Activated CD4-positive, alpha-beta T cell treated with anti-CD3 and anti-CD28 coated beads for 36 hours (primary cell): ENCODE data around the gene DBF4. TPM values are rescaled to one million over a fixed set of nuclear protein-coding genes. Genes with fewer than 3 reads are reported as not detected.
"Not testable (repeated sequence)": the region's sequence is repeated elsewhere in the genome, so short reads cannot be mapped to it uniquely, and the experiment has no call there.

Source experiments
- ATAC-seq: fragments of 200-7000 bp; cut with Tn5 transposase; one replicate; pipeline ENCODE4 v1.10.0; 2021; ENCODE audit warnings: mild to moderate bottlenecking, moderate library complexity
- CTCF ChIA-PET: fragments of 350-600 bp; sonication (Branson Sonifier 250); formaldehyde crosslinking; loops from one replicate; lab custom pipeline; 2021; ENCODE audit warnings: antibody characterized with exemption; lab: Charles Lee
- POLR2A ChIA-PET: fragments of 350-600 bp; sonication (Branson Sonifier 250); formaldehyde crosslinking; loops from one replicate; lab custom pipeline; 2021; ENCODE audit warnings: antibody characterized with exemption, inconsistent platforms; lab: Charles Lee
- DNase-seq: peaks from one replicate; pipeline ENCODE4 v3.0.0-alpha.2; 2020
- H3K27ac Mint-ChIP-seq: one replicate; pipeline ENCODE4 v1.8.0; 2021; ENCODE audit warnings: mixed read lengths
- H3K27me3 Mint-ChIP-seq: one replicate; pipeline ENCODE4 v1.8.0; 2021; ENCODE audit warnings: mixed read lengths
- H3K36me3 Mint-ChIP-seq: one replicate; pipeline ENCODE4 v1.8.0; 2021; ENCODE audit warnings: low read depth, mixed read lengths
- H3K4me1 Mint-ChIP-seq: one replicate; pipeline ENCODE4 v1.8.0; 2021; ENCODE audit warnings: mixed read lengths
- H3K4me3 Mint-ChIP-seq: one replicate; pipeline ENCODE4 v1.8.0; 2021; ENCODE audit warnings: mild to moderate bottlenecking, moderate library complexity, mixed read lengths
- H3K9me3 Mint-ChIP-seq: one replicate; pipeline ENCODE4 v1.8.0; 2021; ENCODE audit warnings: low read depth, mixed read lengths
- intact Hi-C, 2 experiments: fragments of 100-400 bp; cut with DNase I in 1 of 2; cut with micrococcal nuclease in 1 of 2; formaldehyde crosslinking; loops; one replicate each; pipeline versions ENCODE4 v1.14.2 to v1.15.1; 2022 to 2024; cut with DNase I, micrococcal nuclease
- total RNA-seq, 2 experiments: library from RNA; stranded (reverse); gene quantifications; one replicate each; pipeline ENCODE4 v1.2.3, GENCODE V29; 2021

The DBF4 gene
- total RNA-seq, 2 experiments from 2014 or later: 68.6 to 86.4 TPM

DNA sequence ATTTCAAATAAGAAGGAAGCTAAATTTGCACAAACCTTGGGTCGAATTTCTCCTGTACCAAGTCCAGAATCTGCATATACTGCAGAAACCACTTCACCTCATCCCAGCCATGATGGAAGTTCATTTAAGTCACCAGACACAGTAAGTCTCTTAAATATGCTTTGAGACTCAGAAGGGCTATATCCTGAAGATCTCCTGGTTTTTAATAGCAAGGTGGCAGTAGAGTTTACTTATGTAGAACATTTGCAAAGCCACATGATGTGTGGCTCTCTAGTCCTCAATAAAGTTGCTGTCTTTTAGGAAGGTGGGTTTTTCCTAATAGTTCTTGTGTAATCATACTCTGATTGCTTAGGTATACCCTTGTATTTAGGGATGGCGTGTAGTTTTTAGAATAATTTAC, 8.7 kb downstream of the DBF4 start:
- intact Hi-C loops: loop anchor here in 1 of 2 experiments (5.0 kb wide), 1 partner anchor 468 kb away; no protein-coding TSS in a partner anchor
- ATAC-seq: no peak

DNA sequence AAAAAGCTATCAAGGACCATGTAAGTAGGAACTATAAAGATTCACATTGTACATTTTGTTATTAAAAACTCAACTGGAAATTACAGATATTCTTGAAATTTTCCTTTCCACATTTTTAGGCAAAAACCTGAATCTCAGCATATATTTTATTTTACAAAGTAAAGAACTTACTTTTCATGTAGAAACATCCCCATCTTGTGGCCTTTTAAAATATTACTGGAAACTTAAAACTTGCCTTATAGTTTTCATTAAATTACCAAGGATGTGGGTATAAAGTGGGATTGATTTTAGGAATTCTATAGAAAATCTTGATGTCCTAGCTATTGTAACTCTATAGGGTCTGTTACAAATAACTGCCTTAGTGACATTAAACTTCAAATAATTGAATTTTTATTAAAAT, 10.6 kb downstream of the DBF4 start:
- ChIA-PET POLR2A (no interaction called here), CTCF (interaction anchor here (0.6 to 3.7 kb wide), 22 partner anchors 9 to 471 kb away, joined by 3 to 14 read pairs (median 4); partner anchors contain the start of genes DBF4, RUNDC3B and SLC25A40)
- Mint-ChIP-seq H3K36me3 (peaks cover 44% of the 10 kb centered on the region), H3K27ac (no peak overlapping the region), H3K27me3 (no peaks in the 10 kb centered on the region), H3K9me3 (no peaks in the 10 kb centered on the region), H3K4me1 (peaks cover 6% of the 10 kb centered on the region), H3K4me3 (no peak overlapping the region)
- DNase-seq: no peak
- no peak for ATAC-seq
- intact Hi-C loops: loop anchor here (1.0 to 5.0 kb wide), 4 partner anchors 90 to 575 kb away; no protein-coding TSS in a partner anchor

More for the DNA sequence above, 8.7 kb downstream of the DBF4 start:
- Mint-ChIP-seq H3K27ac (no peak overlapping the region), H3K4me1 (peaks cover 14% of the 10 kb centered on the region), H3K27me3 (no peaks in the 10 kb centered on the region), H3K9me3 (no peaks in the 10 kb centered on the region), H3K36me3 (peaks cover 45% of the 10 kb centered on the region), H3K4me3 (no peak overlapping the region)
- ChIA-PET POLR2A (no interaction called here), CTCF (interaction anchor here (1.5 to 3.7 kb wide), 2 partner anchors 88 to 379 kb away, joined by 3 to 14 read pairs; no protein-coding TSS in a partner anchor)
- no peak for DNase-seq

DNA sequence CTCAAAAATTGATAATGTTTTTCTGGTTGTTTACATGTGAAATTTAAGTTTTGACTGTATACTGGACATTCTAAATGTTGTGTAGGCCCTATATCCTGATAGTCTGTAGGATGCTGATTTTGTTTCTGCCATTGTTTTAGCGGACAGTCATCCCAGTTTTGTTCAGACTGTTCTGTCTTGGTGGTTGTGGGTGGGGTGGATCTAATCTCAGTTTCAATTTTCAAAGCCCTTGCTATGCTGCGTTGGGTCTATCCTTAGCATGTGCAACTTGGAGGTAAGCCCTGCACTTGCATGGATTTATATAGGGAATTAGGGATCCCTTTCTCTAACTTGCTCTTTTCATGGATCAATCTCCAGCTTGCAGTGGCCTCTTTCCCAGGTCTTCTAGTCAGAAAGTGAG, 19.1 kb downstream of the DBF4 start:
- POLR2A ChIA-PET: no interaction called here

DNA sequence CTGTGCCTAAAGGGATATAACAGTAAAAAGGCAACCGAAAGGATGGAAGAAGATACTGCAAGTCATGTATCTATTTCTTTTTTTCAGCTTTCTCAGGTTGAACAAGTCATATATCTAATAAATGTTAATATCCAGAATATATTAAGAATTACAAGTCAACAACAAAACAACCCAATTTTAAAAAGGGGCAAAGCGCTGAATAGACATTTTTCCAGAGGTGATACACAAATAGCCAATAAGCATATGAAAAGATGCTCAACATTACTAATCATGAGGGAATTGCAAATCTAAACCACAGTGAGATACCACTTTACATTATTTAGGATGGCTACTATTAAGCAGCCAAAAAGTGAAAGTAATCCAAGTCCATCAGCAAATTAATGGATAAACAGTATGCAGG, 23.0 kb downstream of the DBF4 start:
- Mint-ChIP-seq H3K27me3 (no peaks in the 10 kb centered on the region), H3K36me3 (peaks cover 40% of the 10 kb centered on the region), H3K4me1 (peaks cover 9% of the 10 kb centered on the region), H3K27ac (no peak overlapping the region), H3K9me3 (no peaks in the 10 kb centered on the region), H3K4me3 (no peak overlapping the region)
- ChIA-PET CTCF (no interaction called here), POLR2A (no interaction called here)
- DNase-seq (no peak), ATAC-seq (no peak)
- intact Hi-C loops: no loop called here

More for the DNA sequence above, 19.1 kb downstream of the DBF4 start:
- H3K27me3 Mint-ChIP-seq: no peaks in the 10 kb centered on the region
- H3K27ac Mint-ChIP-seq: no peak overlapping the region
- H3K4me3 Mint-ChIP-seq: no peak overlapping the region
- H3K9me3 Mint-ChIP-seq: no peaks in the 10 kb centered on the region
- DNase-seq (no peak), ATAC-seq (no peak)
- H3K4me1 Mint-ChIP-seq: peaks cover 9% of the 10 kb centered on the region
- CTCF ChIA-PET: no interaction called here
- intact Hi-C loops: no loop called here
- H3K36me3 Mint-ChIP-seq: peaks cover 40% of the 10 kb centered on the region

DNA sequence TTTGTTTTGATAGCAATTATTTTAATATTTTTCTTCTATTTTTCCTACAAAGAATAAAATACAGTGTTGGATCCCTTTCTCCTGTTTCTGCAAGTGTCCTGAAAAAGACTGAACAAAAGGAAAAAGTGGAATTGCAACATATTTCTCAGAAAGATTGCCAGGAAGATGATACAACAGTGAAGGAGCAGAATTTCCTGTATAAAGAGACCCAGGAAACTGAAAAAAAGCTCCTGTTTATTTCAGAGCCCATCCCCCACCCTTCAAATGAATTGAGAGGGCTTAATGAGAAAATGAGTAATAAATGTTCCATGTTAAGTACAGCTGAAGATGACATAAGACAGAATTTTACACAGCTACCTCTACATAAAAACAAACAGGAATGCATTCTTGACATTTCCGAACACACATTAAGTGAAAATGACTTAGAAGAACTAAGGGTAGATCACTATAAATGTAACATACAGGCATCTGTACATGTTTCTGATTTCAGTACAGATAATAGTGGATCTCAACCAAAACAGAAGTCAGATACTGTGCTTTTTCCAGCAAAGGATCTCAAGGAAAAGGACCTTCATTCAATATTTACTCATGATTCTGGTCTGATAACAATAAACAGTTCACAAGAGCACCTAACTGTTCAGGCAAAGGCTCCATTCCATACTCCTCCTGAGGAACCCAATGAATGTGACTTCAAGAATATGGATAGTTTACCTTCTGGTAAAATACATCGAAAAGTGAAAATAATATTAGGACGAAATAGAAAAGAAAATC, 31.0 kb downstream of the DBF4 start:
- intact Hi-C loops, H3K4me1 Mint-ChIP-seq, DNase-seq, ATAC-seq, H3K4me3 Mint-ChIP-seq, H3K9me3 Mint-ChIP-seq, H3K27me3 Mint-ChIP-seq, POLR2A ChIA-PET: not testable (repeated sequence)
- H3K27ac Mint-ChIP-seq: peak overlapping the region; percentile 6
- H3K36me3 Mint-ChIP-seq: peaks cover 19% of the 10 kb centered on the region
- CTCF ChIA-PET: interaction anchor here (1.1 to 1.4 kb wide), 2 partner anchors 11 to 20 kb away, joined by 3 read pairs; no protein-coding TSS in a partner anchor

DNA sequence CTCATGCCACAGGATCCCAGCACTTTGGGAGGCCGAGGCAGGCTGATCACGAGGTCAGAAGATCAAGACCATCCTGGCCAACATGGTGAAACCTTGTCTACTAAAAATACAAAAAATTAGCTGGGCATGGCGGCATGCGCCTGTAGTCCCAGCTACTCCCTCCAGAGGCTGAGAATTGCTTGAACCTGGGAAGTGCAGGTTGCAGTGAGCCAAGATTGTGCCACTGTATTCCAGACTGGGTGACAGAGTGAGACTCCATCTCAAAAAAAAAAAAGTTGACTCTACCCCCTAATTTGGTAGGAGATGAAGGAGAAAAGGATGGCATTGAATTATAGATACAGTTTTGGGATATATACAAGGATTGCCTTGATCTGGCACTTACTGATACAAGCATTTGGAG, 32.5 kb downstream of the DBF4 start:
- POLR2A ChIA-PET, intact Hi-C loops, DNase-seq, H3K27ac Mint-ChIP-seq, ATAC-seq, H3K27me3 Mint-ChIP-seq, H3K9me3 Mint-ChIP-seq, H3K4me3 Mint-ChIP-seq, CTCF ChIA-PET, H3K4me1 Mint-ChIP-seq: not testable (repeated sequence)
- H3K36me3 Mint-ChIP-seq: peaks cover 19% of the 10 kb centered on the region

DNA sequence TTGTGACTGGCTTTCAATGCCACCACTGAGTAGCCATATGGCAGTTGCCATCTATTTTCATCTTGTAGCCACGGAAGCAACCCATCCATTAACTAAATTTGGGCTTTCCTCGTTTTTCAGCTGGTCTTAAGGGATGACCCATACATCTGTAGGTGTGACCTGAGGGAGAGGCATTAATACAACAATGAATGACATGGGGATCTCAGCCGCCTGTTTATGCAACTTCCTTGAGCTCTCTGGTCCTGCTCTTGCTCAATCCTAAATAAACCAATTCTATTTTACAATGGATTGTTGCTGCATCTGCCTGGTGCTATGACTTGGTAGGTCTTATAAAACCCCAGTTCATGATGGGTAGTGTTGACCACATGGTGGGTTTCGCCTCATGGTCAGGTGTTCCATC, 35.8 kb downstream of the DBF4 start:
- no peak overlapping the region for H3K27ac Mint-ChIP-seq
- H3K4me1 Mint-ChIP-seq: peaks cover 3% of the 10 kb centered on the region
- peaks cover 9% of the 10 kb centered on the region for H3K36me3 Mint-ChIP-seq
- ChIA-PET CTCF (no interaction called here), POLR2A (no interaction called here)
- no peak overlapping the region for H3K4me3 Mint-ChIP-seq
- H3K27me3 Mint-ChIP-seq: no peaks in the 10 kb centered on the region
- H3K9me3 Mint-ChIP-seq: no peaks in the 10 kb centered on the region
- intact Hi-C loops: no loop called here
- no peak for DNase-seq
- ATAC-seq: no peak

DNA sequence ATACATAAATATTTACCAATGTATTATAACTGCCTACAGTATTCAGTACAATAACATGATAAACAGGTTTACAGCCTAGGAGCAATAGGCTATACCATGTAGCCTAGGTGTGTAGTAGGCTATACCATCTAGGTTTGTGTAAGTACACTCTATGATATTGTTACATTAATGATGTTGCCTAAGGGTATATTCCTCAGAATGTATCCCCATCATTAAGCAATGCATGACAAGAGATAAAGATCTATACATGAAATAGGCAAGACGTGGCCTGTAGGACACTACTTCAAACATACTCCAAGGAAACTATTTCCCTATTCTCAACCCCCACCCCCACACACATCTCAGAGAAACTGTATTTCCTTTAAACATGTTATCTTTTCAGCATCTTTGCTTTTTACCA, 42.4 kb downstream of the DBF4 start:
- no peaks in the 10 kb centered on the region for H3K36me3 Mint-ChIP-seq
- ChIA-PET CTCF (interaction anchor here (1.1 kb wide), 1 partner anchor 12 kb away, joined by 3 read pairs; no protein-coding TSS in a partner anchor), POLR2A (no interaction called here)
- H3K9me3 Mint-ChIP-seq: no peaks in the 10 kb centered on the region
- H3K4me3 Mint-ChIP-seq: no peak overlapping the region
- H3K27me3 Mint-ChIP-seq: peaks cover 3% of the 10 kb centered on the region
- DNase-seq (no peak), ATAC-seq (no peak)
- intact Hi-C loops: no loop called here
- no peak overlapping the region for H3K27ac Mint-ChIP-seq
- no peaks in the 10 kb centered on the region for H3K4me1 Mint-ChIP-seq

DNA sequence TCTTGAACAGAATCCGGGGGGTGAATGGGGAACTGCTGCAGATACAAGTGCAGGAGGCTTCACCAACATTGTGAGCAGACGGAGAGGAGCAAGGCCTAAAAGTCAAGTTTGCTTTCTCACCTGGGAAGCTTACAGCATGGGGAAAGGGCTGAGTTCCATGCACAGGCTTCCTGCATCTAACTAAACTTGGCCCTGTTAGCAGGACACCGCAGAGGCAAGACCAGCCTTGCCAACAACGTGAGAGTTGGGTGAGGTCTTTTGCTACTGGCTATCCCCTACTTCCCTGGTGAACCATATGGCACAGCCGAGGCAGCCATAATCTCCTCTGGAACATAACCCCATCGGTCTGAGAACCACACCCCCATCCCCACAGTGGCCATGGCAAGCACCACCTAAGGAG, 43.6 kb downstream of the DBF4 start:
- POLR2A ChIA-PET: no interaction called here
- H3K27me3 Mint-ChIP-seq: peaks cover 3% of the 10 kb centered on the region
- no peak for DNase-seq
- intact Hi-C loops: no loop called here
- no peak overlapping the region for H3K27ac Mint-ChIP-seq
- ATAC-seq: no peak
- H3K4me3 Mint-ChIP-seq: no peak overlapping the region
- CTCF ChIA-PET: no interaction called here
- H3K36me3 Mint-ChIP-seq: no peaks in the 10 kb centered on the region
- H3K9me3 Mint-ChIP-seq: no peaks in the 10 kb centered on the region
- H3K4me1 Mint-ChIP-seq: no peaks in the 10 kb centered on the region

DNA sequence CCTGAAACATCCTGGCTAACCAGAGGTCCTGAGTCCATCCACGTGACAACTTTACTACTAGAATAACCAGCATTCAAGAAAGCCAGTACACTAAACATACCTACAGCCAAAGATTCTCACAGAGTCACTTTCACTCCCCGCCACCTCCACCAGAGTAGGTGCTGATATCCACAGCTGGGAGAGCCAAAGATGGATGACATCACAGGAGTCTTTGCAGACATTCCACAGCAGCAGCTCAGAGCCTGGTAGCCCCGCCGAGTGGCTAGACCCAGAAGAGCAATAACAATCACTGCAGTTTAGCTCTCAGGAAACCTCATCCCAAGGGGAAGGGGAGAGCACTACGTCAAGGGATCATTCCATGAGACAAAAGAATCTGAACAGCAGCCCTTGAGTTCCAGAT, 44.3 kb downstream of the DBF4 start:
- intact Hi-C loops: no loop called here
- POLR2A ChIA-PET: no interaction called here
- H3K4me1 Mint-ChIP-seq: no peaks in the 10 kb centered on the region
- peaks cover 3% of the 10 kb centered on the region for H3K27me3 Mint-ChIP-seq
- H3K9me3 Mint-ChIP-seq: no peaks in the 10 kb centered on the region
- no peak overlapping the region for H3K4me3 Mint-ChIP-seq
- DNase-seq: no peak
- H3K36me3 Mint-ChIP-seq: no peaks in the 10 kb centered on the region
- CTCF ChIA-PET: interaction anchor here (0.6 to 1.5 kb wide), 2 partner anchors 34 to 509 kb away, joined by 3 to 4 read pairs; no protein-coding TSS in a partner anchor
- ATAC-seq: no peak
- no peak overlapping the region for H3K27ac Mint-ChIP-seq

DNA sequence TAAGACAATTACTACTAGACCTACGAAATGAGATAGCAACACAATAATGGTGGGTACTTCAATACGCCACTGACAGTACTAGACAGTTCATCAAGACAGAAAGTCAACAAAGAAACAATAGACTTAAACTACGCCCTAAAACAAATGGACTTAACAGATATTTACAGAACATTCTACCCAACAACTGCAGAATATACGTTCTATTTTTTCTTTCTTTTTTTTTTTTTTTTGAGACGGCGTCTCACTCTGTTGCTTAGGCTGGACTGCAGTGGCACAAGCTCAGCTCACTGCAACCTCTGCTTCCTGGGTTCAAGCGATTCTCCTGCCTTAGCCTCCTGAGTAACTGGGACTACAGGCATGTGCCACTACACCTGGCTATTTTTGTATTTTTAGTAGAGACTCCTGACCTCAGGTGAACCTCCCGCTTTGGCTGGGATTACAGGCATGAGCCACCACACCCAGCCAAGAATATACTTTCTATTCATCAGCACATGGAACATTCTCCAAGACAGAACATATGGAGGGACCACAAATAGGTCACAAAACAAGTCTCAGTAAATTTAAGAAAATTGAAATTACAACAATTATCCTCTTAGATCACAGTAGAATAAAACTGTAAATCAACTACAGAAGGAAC, 46.6 kb downstream of the DBF4 start:
- intact Hi-C loops, H3K9me3 Mint-ChIP-seq, H3K4me1 Mint-ChIP-seq, H3K27ac Mint-ChIP-seq, POLR2A ChIA-PET, ATAC-seq, H3K36me3 Mint-ChIP-seq, DNase-seq, CTCF ChIA-PET, H3K4me3 Mint-ChIP-seq, H3K27me3 Mint-ChIP-seq: not testable (repeated sequence)
